HepG2 (cell line): ENCODE results near the gene CPT1B. TPM values are rescaled to one million over a fixed set of nuclear protein-coding genes. Genes with fewer than 3 reads are reported as not detected.

ENCODE experiments used
- ATAC-seq: fragments of 200-7000 bp; cut with Tn5 transposase; 3 replicates; pipeline ENCODE4 v1.9.1; 2020; ENCODE audit warnings: mild to moderate bottlenecking, moderate library complexity
- BruUV-seq: library from RNA; stranded (reverse); fragments of 400-500 nt; replicated peaks from 2 replicates; lab custom pipeline; 2021; lab: Mats Ljungman, UMichigan
- CTCF ChIA-PET: fragments of 300-600 bp; formaldehyde crosslinking; extraction: SDS; loops from one replicate; lab custom pipeline; 2021; ENCODE audit warnings: low total read pairs, inconsistent platforms, low intra/inter-chr PET ratio; lab: Yijun Ruan, JAX
- POLR2A ChIA-PET: fragments of 350-600 bp; sonication (Branson Sonifier 250); formaldehyde crosslinking; loops from one replicate; lab custom pipeline; 2020; ENCODE audit warnings: antibody characterized with exemption, inconsistent platforms; lab: Yijun Ruan, JAX
- DNase-seq: peaks from one replicate; pipeline ENCODE4 v3.0.0-alpha.2; 2015; ENCODE audit warnings: low spot score
- FAIRE-seq: peaks from 3 replicates; lab custom pipeline; 2011; peaks lifted over from hg19 to GRCh38; lab: Jason Lieb, UNC
- H2AFZ ChIP-seq: one replicate; pipeline ENCODE4 v1.6.1; 2011; ENCODE audit warnings: low read length, inconsistent platforms
- H3K27ac ChIP-seq: fragments of 300-600 bp; 3 replicates; pipeline ENCODE4 v1.8.0; 2011; ENCODE audit warnings: mixed run types, mild to moderate bottlenecking, mixed read lengths, low read length, inconsistent platforms; ENCODE audit not compliant: insufficient read depth; ENCODE audit errors: extremely low read length
- H3K27me3 ChIP-seq, 2 experiments: fragments of 200-600 bp in 1 of 2; 2 replicates in 1 of 2; 3 replicates in 1 of 2; pipeline versions ENCODE4 v1.6.0 to v1.8.0; 2011; ENCODE audit warnings: low read length in 2 of 2, mild to moderate bottlenecking in 2 of 2, moderate library complexity in 2 of 2, inconsistent platforms in 1 of 2; ENCODE audit not compliant: insufficient read depth in 2 of 2, control insufficient read depth in 1 of 2
- H3K36me3 ChIP-seq, 2 experiments: fragments of 200-600 bp in 1 of 2; replicated peaks in 1 of 2; 2 replicates in 1 of 2; 3 replicates in 1 of 2; pipeline versions ENCODE4 v1.5.1 to v1.8.0; 2011; ENCODE audit warnings: low read length in 2 of 2, inconsistent platforms in 1 of 2; ENCODE audit not compliant: insufficient read depth in 2 of 2, control insufficient read depth in 1 of 2
- H3K4me1 ChIP-seq: 2 replicates; pipeline ENCODE4 v1.5.1; 2012; ENCODE audit warnings: low read length, inconsistent platforms; ENCODE audit not compliant: insufficient read depth
- H3K4me2 ChIP-seq: 2 replicates; pipeline ENCODE4 v1.6.0; 2011; ENCODE audit warnings: low read depth, low read length, inconsistent platforms
- H3K4me3 ChIP-seq, 3 experiments: fragments of 200-600 bp in 1 of 3; sonication (generic), shearing (Covaris generic) in 1 of 3; replicated peaks in 1 of 3; 2 replicates each; pipeline ENCODE4 v1.5.1; 2011 to 2016; ENCODE audit warnings: low read length in 3 of 3, inconsistent platforms in 2 of 3, low read depth in 2 of 3, mild to moderate bottlenecking in 2 of 3, control low read depth in 1 of 3, mixed read lengths in 1 of 3; ENCODE audit not compliant: insufficient read depth in 1 of 3
- H3K79me2 ChIP-seq: one replicate; pipeline ENCODE4 v1.6.1; 2011; ENCODE audit warnings: low read length, inconsistent platforms; ENCODE audit not compliant: insufficient read depth
- H3K9ac ChIP-seq: 2 replicates; pipeline ENCODE4 v1.6.0; 2011; ENCODE audit warnings: mild to moderate bottlenecking, low read depth, low read length, inconsistent platforms; ENCODE audit not compliant: insufficient read depth
- H3K9me3 ChIP-seq: 2 replicates; pipeline ENCODE4 v1.5.1; 2012; ENCODE audit warnings: mild to moderate bottlenecking, low read length
- H4K20me1 ChIP-seq: 2 replicates; pipeline ENCODE4 v1.6.0; 2011; ENCODE audit warnings: inconsistent platforms, mild to moderate bottlenecking, low read length, moderate library complexity; ENCODE audit not compliant: insufficient read depth
- ATF2 ChIP-seq: sonication (generic); formaldehyde crosslinking; IDR thresholded peaks from 2 replicates; pipeline ENCODE4 v1.4.0; 2020; ENCODE audit warnings: missing genetic modification reagents
- BRD4 ChIP-seq: sonication (generic); formaldehyde crosslinking; IDR thresholded peaks from 2 replicates; pipeline ENCODE4 v1.4.0; 2020; ENCODE audit warnings: missing genetic modification reagents
- MAFF ChIP-seq: IDR thresholded peaks from 2 replicates; pipeline ENCODE4 v1.6.1; 2011; ENCODE audit warnings: low read depth, low read length, improper control_type of control experiment
- RFXANK ChIP-seq: IDR thresholded peaks from 2 replicates; pipeline ENCODE4 v1.6.1; 2016
- SIX4 ChIP-seq: sonication (generic); formaldehyde crosslinking; IDR thresholded peaks from 2 replicates; pipeline ENCODE4 v1.4.0; 2020; ENCODE audit warnings: missing genetic modification reagents
- SSRP1 ChIP-seq: IDR thresholded peaks from 2 replicates; pipeline ENCODE4 v1.6.1; 2016; ENCODE audit warnings: control low read depth
- ZNF790 ChIP-seq: sonication (generic); formaldehyde crosslinking; IDR thresholded peaks from 2 replicates; pipeline ENCODE4 v1.8.0; 2022; ENCODE audit warnings: missing genetic modification reagents, mild to moderate bottlenecking, borderline replicate concordance
- ZSCAN30 ChIP-seq: sonication (generic); formaldehyde crosslinking; IDR thresholded peaks from 2 replicates; pipeline ENCODE4 v1.5.0; 2020; ENCODE audit warnings: mild to moderate bottlenecking, missing genetic modification reagents
- WGBS: methylation state at CpG from one replicate; pipeline ENCODE4 v1.1.6; 2017; ENCODE audit warnings: low lambda C conversion rate; 5-methylcytosine and 5-hydroxymethylcytosine counted together
- in situ Hi-C: cut with HindIII; loops from 2 replicates; pipeline ENCODE4 v1.10.0; 2017; ENCODE audit warnings: low pct_unique_long_range_greater_than_20kb; ENCODE audit not compliant: extremely low pct_ligation_motif_present
- intact Hi-C: fragments of 100-400 bp; cut with micrococcal nuclease; formaldehyde crosslinking; loops from one replicate; pipeline ENCODE4 v1.10.0; 2022; ENCODE audit not compliant: unreplicated experiment
- polyA plus RNA-seq, 8 experiments: library from polyadenylated mRNA; depleted of rRNA in 3 of 8; stranded (reverse) in 7 of 8; unstranded in 1 of 8; fragments of >200 nt; fragmentation: Illumina TruSeq in 4 of 8; extraction: Trizol in 4 of 8; gene quantifications; 2 replicates each; pipeline versions ENCODE4 v1.2.1 to v1.2.3, GENCODE V29; 2011 to 2016; ENCODE audit warnings: low read depth in 4 of 8, missing spikeins in 1 of 8, mixed read lengths in 1 of 8; ENCODE audit not compliant: insufficient read depth in 1 of 8
- total RNA-seq, 5 experiments: library from RNA; depleted of rRNA; stranded (reverse); fragments of >200 nt; fragmentation: Illumina TruSeq; extraction: Trizol; gene quantifications; 2 replicates each; pipeline ENCODE4 v1.2.3, GENCODE V29; 2016; ENCODE audit warnings: low read depth in 1 of 5
- TF ChIP-seq, protein P1 (sequence below): sonication (generic); formaldehyde crosslinking; IDR thresholded peaks from 2 replicates; pipeline ENCODE4 v1.8.1; 2023; ENCODE audit warnings: mild to moderate bottlenecking, missing genetic modification reagents
- TF ChIP-seq, protein P2 (sequence below): sonication (generic); formaldehyde crosslinking; IDR thresholded peaks from 2 replicates; pipeline ENCODE4 v1.5.0; 2020; ENCODE audit warnings: mild to moderate bottlenecking, missing genetic modification reagents, moderate library complexity

The CPT1B gene
- total and polyA plus RNA-seq, 2 of the 13 experiments (the other 11 are each of a cell fraction or from before 2014, with no cell fraction given), result 9.2 to 19.5 TPM

DNA sequence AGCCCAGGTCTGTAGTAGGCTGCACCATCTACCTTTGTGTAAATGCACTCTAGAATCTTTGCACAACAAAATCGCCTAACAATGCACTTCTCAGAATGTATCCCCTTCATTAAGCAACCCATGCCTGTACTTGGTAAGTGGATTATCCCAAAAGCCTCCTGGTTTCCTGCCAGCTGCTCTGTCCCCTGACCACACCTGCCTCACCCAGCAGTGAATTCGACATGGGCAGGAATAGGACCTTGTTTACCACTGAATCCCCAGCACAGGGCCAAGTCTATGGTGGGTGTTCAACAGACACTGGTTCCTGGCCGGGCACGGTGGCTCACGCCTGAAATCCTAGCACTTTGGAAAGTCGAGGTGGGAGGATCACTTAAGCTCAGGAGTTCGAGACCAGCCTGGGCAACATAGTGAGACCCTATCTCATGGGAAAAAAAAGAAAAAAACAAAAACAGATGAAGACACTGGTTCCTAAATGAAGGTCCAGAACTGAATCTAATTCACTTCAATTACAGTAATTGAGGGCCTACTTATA, 10.4 kb downstream of the CPT1B start:
- Histone ChIP-seq H3K9me3 (no peaks in the 10 kb centered on the region), H3K27ac (no peak overlapping the region), H3K27me3 (no peaks in the 10 kb centered on the region), H3K4me3 (no peak overlapping the region), H3K4me1 (peaks cover 41% of the 10 kb centered on the region), H3K79me2 (no peaks in the 10 kb centered on the region), H4K20me1 (no peaks in the 10 kb centered on the region), H3K36me3 (peaks cover 4% of the 10 kb centered on the region in 2 experiments; a peak in 2 of 5 replicates), H3K9ac (no peak overlapping the region), H2AFZ (no peak overlapping the region), H3K4me2 (no peak overlapping the region)
- BruUV-seq, result no TSS peak
- DNase-seq (no peak), FAIRE-seq (no peak), ATAC-seq (no peak)
- POLR2A ChIA-PET, result interaction anchor here (3.2 kb wide), 1 partner anchor 14 kb away, joined by 30 read pairs; the partner anchor contains the start of gene CHKB
- 87% methylated on average over 7 of the region's 7 CpGs for WGBS
- intact Hi-C loops (no loop called here), in situ Hi-C loops (loop anchor here (5.0 kb wide), 1 partner anchor 35 kb away; the partner anchor contains the start of gene TYMP)
- TF ChIP-seq ATF2 (CRISPR knock-in tag), result no peak
- TF ChIP-seq, protein P1, sequence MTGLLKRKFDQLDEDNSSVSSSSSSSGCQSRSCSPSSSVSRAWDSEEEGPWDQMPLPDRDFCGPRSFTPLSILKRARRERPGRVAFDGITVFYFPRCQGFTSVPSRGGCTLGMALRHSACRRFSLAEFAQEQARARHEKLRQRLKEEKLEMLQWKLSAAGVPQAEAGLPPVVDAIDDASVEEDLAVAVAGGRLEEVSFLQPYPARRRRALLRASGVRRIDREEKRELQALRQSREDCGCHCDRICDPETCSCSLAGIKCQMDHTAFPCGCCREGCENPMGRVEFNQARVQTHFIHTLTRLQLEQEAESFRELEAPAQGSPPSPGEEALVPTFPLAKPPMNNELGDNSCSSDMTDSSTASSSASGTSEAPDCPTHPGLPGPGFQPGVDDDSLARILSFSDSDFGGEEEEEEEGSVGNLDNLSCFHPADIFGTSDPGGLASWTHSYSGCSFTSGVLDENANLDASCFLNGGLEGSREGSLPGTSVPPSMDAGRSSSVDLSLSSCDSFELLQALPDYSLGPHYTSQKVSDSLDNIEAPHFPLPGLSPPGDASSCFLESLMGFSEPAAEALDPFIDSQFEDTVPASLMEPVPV (CRISPR knock-in tag), result no peak
- no peak for TF ChIP-seq ZNF790 (CRISPR knock-in tag)
- TF ChIP-seq SSRP1, result no peak
- no peak for TF ChIP-seq MAFF
- no peak for TF ChIP-seq BRD4 (CRISPR knock-in tag)
- TF ChIP-seq ZSCAN30, result no peak
- TF ChIP-seq, protein P2, sequence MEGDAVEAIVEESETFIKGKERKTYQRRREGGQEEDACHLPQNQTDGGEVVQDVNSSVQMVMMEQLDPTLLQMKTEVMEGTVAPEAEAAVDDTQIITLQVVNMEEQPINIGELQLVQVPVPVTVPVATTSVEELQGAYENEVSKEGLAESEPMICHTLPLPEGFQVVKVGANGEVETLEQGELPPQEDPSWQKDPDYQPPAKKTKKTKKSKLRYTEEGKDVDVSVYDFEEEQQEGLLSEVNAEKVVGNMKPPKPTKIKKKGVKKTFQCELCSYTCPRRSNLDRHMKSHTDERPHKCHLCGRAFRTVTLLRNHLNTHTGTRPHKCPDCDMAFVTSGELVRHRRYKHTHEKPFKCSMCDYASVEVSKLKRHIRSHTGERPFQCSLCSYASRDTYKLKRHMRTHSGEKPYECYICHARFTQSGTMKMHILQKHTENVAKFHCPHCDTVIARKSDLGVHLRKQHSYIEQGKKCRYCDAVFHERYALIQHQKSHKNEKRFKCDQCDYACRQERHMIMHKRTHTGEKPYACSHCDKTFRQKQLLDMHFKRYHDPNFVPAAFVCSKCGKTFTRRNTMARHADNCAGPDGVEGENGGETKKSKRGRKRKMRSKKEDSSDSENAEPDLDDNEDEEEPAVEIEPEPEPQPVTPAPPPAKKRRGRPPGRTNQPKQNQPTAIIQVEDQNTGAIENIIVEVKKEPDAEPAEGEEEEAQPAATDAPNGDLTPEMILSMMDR, result no peak
- no peak for TF ChIP-seq RFXANK (CRISPR knock-in tag)
- TF ChIP-seq SIX4, result no peak
- CTCF ChIA-PET, result no interaction called here
